IMR-90 (cell line): ENCODE results near the gene PIK3R5. TPM values are rescaled to one million over a fixed set of nuclear protein-coding genes. Genes with fewer than 3 reads are reported as not detected.

Experiments used
- ATAC-seq: fragments of 200-7000 bp; cut with Tn5 transposase; 2 replicates; pipeline ENCODE4 v1.9.1; 2020; ENCODE audit warnings: low read depth, mild to moderate bottlenecking, moderate library complexity
- BruUV-seq: library from RNA; stranded (reverse); fragments of 400-500 nt; replicated peaks from 2 replicates; lab custom pipeline; 2021; lab: Mats Ljungman, UMichigan
- CTCF ChIA-PET: fragments of 300-600 bp; formaldehyde crosslinking; extraction: SDS; loops from one replicate; lab custom pipeline; 2021; ENCODE audit warnings: antibody characterized with exemption; lab: Yijun Ruan, JAX
- POLR2A ChIA-PET: fragments of 300-600 bp; sonication (Branson Sonifier 250); formaldehyde crosslinking; loops from one replicate; lab custom pipeline; 2022; ENCODE audit warnings: antibody characterized with exemption; ENCODE audit not compliant: unreplicated experiment; lab: Charles Lee
- DNase-seq: peaks from one replicate; pipeline ENCODE4 v3.0.0; 2013
- H2AFZ ChIP-seq: replicated peaks from 2 replicates; pipeline ENCODE3; 2013; ENCODE audit warnings: low read length, mild to moderate bottlenecking; ENCODE audit not compliant: poor library complexity
- H2AK5ac ChIP-seq: 2 replicates; pipeline ENCODE4 v1.6.1; 2013; ENCODE audit warnings: low read depth, low read length, inconsistent platforms
- H2AK9ac ChIP-seq: replicated peaks from 2 replicates; pipeline ENCODE3; 2013; ENCODE audit warnings: mild to moderate bottlenecking, low read depth, low read length, moderate library complexity; ENCODE audit not compliant: poor library complexity
- H2BK120ac ChIP-seq: 2 replicates; pipeline ENCODE4 v1.6.1; 2013; ENCODE audit warnings: low read depth, low read length, inconsistent platforms
- H2BK15ac ChIP-seq: 3 replicates; pipeline ENCODE4 v1.6.1; 2013; ENCODE audit warnings: low read depth, low read length, inconsistent platforms
- H2BK20ac ChIP-seq: 2 replicates; pipeline ENCODE4 v1.6.1; 2013; ENCODE audit warnings: low read depth, mild to moderate bottlenecking, inconsistent platforms, low read length, moderate library complexity
- H2BK5ac ChIP-seq: 2 replicates; pipeline ENCODE4 v1.6.1; 2013; ENCODE audit warnings: mild to moderate bottlenecking, low read depth, low read length, inconsistent platforms; ENCODE audit not compliant: poor library complexity, severe bottlenecking
- H3K14ac ChIP-seq: replicated peaks from 2 replicates; pipeline ENCODE4 v1.6.1; 2013; ENCODE audit warnings: low read depth, low read length, inconsistent platforms
- H3K18ac ChIP-seq: 2 replicates; pipeline ENCODE4 v1.6.1; 2013; ENCODE audit warnings: low read depth, low read length, control low read depth
- H3K23ac ChIP-seq: 2 replicates; pipeline ENCODE4 v1.6.1; 2013; ENCODE audit warnings: low read depth, low read length, inconsistent platforms
- H3K27ac ChIP-seq: 2 replicates; pipeline ENCODE4 v1.5.1; 2013; ENCODE audit warnings: mild to moderate bottlenecking, control low read depth, low read length; ENCODE audit not compliant: insufficient read depth
- H3K27me3 ChIP-seq: 2 replicates; pipeline ENCODE4 v1.6.1; 2013; ENCODE audit warnings: low read length; ENCODE audit not compliant: control insufficient read depth, insufficient read depth
- H3K36me3 ChIP-seq: 2 replicates; pipeline ENCODE4 v1.6.1; 2013; ENCODE audit warnings: low read length, mixed read lengths; ENCODE audit not compliant: control insufficient read depth, insufficient read depth
- H3K4ac ChIP-seq: 2 replicates; pipeline ENCODE4 v1.6.1; 2013; ENCODE audit warnings: low read depth, low read length, inconsistent platforms
- H3K4me1 ChIP-seq: 2 replicates; pipeline ENCODE4 v1.6.1; 2013; ENCODE audit warnings: low read length, mixed read lengths; ENCODE audit not compliant: control insufficient read depth, insufficient read depth
- H3K4me2 ChIP-seq: 2 replicates; pipeline ENCODE4 v1.6.1; 2013; ENCODE audit warnings: low read depth, mild to moderate bottlenecking, control low read depth, low read length, moderate library complexity
- H3K4me3 ChIP-seq: 2 replicates; pipeline ENCODE4 v1.5.1; 2013; ENCODE audit warnings: low read depth, mild to moderate bottlenecking, control low read depth, low read length, moderate library complexity; ENCODE audit not compliant: insufficient read depth
- H3K56ac ChIP-seq: 2 replicates; pipeline ENCODE4 v1.6.1; 2013; ENCODE audit warnings: low read length, inconsistent platforms; ENCODE audit not compliant: insufficient read depth; ENCODE audit errors: extremely low read depth
- H3K79me1 ChIP-seq, 2 experiments: 2 replicates each; pipeline ENCODE4 v1.6.1; 2013; ENCODE audit warnings: low read length in 2 of 2, inconsistent platforms in 1 of 2, low read depth in 1 of 2
- H3K9ac ChIP-seq: 2 replicates; pipeline ENCODE4 v1.6.1; 2013; ENCODE audit warnings: low read depth, low read length, control low read depth
- H3K9me1 ChIP-seq: 2 replicates; pipeline ENCODE4 v1.6.1; 2013; ENCODE audit warnings: low read length, inconsistent platforms; ENCODE audit not compliant: insufficient read depth
- H3K9me3 ChIP-seq: 2 replicates; pipeline ENCODE4 v1.6.1; 2013; ENCODE audit warnings: low read length; ENCODE audit not compliant: control insufficient read depth, insufficient read depth
- H4K20me1 ChIP-seq: 2 replicates; pipeline ENCODE4 v1.6.1; 2013; ENCODE audit warnings: low read length, inconsistent platforms; ENCODE audit not compliant: insufficient read depth
- H4K5ac ChIP-seq: 2 replicates; pipeline ENCODE4 v1.6.1; 2013; ENCODE audit warnings: mild to moderate bottlenecking, low read depth, low read length, control low read depth
- H4K8ac ChIP-seq, 2 experiments: 2 replicates each; pipeline ENCODE4 v1.6.1; 2013; ENCODE audit warnings: low read depth in 2 of 2, low read length in 2 of 2, control low read depth in 1 of 2, inconsistent platforms in 1 of 2
- H4K91ac ChIP-seq: 2 replicates; pipeline ENCODE4 v1.6.1; 2013; ENCODE audit warnings: low read depth, low read length, inconsistent platforms; ENCODE audit not compliant: insufficient read depth
- CEBPB ChIP-seq: IDR thresholded peaks from 2 replicates; pipeline ENCODE4 v1.6.1; 2012; ENCODE audit warnings: low read depth, low read length, improper control_type of control experiment
- CTCF ChIP-seq: conservative IDR thresholded peaks from 2 replicates; pipeline ENCODE4 v1.5.1; 2012; ENCODE audit warnings: mild to moderate bottlenecking, low read depth, low read length, improper control_type of control experiment
- MXI1 ChIP-seq: IDR thresholded peaks from 2 replicates; pipeline ENCODE4 v1.6.1; 2012; ENCODE audit warnings: low read depth, mild to moderate bottlenecking, low read length, moderate library complexity, borderline replicate concordance
- RCOR1 ChIP-seq: IDR thresholded peaks from 2 replicates; pipeline ENCODE4 v1.6.1; 2012; ENCODE audit warnings: mild to moderate bottlenecking, low read length, improper control_type of control experiment; ENCODE audit not compliant: insufficient replicate concordance
- RFX5 ChIP-seq: IDR thresholded peaks from 2 replicates; pipeline ENCODE4 v1.8.0; 2012; ENCODE audit warnings: low read depth, mild to moderate bottlenecking, low read length, moderate library complexity
- WGBS, 2 experiments: methylation state at CpG; one replicate each; pipeline versions ENCODE4 v1.1.5 to v1.1.7; 2013; ENCODE audit warnings: missing lambda C conversion rate in 2 of 2; ENCODE audit not compliant: insufficient read length in 1 of 2; ENCODE audit errors: extremely low coverage in 2 of 2; 5-methylcytosine and 5-hydroxymethylcytosine counted together
- dilution Hi-C: fragments of 300-500 bp; cut with HindIII; formaldehyde crosslinking; loops from one replicate; pipeline ENCODE4 v1.14.3; 2018; ENCODE audit warnings: low sequenced_read_pairs; ENCODE audit not compliant: unreplicated experiment
- in situ Hi-C: fragments of 300-500 bp; cut with MboI; formaldehyde crosslinking; loops from 3 replicates; pipeline ENCODE4 v1.14.3; 2019; ENCODE audit warnings: low sequenced_read_pairs, inconsistent platforms, mixed read lengths
- intact Hi-C: fragments of 100-400 bp; cut with micrococcal nuclease; formaldehyde crosslinking; loops from 2 replicates; pipeline ENCODE4 v1.10.0; 2022
- polyA plus RNA-seq, 3 experiments: library from polyadenylated mRNA; depleted of rRNA; stranded (reverse); fragments of >200 nt; gene quantifications; 2 replicates each; pipeline ENCODE4 v1.2.3, GENCODE V29; 2012; ENCODE audit warnings: low replicate concordance in 1 of 3
- total RNA-seq: library from RNA; depleted of rRNA; stranded (reverse); fragments of >200 nt; gene quantifications from 2 replicates; pipeline ENCODE4 v1.2.3, GENCODE V29; 2012

Gene PIK3R5
- total and polyA plus RNA-seq, 2 of the 4 experiments (the other 2 are of a cell fraction), result not detected

DNA sequence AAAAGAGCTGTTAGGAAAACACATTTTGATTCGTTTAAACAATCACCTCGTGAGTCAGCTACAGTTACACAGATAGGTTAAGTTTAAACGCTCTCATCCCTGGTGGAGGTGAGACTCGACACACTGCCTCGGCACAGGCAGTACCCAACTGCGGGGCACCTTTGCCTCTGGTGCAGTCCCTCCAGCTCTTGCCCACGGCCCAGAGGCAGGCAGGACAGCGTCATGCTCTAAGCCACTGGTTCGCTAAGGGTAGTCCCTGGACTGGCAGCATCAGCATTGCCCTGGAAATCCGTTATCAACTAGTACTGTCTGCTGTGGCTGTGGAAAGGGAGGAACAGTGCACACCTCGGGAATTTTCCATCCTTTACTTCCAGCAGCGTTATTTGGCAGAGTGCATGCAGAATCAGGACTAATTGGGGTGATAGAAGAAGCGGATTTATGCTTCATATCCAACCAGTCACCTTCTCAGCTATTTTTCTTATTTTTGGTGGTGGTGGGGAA lies 94.4 kb downstream of the PIK3R5 start:
- H3K9ac ChIP-seq, result no peak overlapping the region
- peaks cover 3% of the 10 kb centered on the region; the same call in 1 of the 2 replicates for H3K27me3 ChIP-seq
- H3K9me1 ChIP-seq, result no peaks in the 10 kb centered on the region
- POLR2A ChIA-PET, result no interaction called here
- H3K9me3 ChIP-seq, result no peaks in the 10 kb centered on the region
- H3K4me3 ChIP-seq, result no peak overlapping the region
- H2AFZ ChIP-seq, result no peak overlapping the region
- H2BK20ac ChIP-seq, result no peak overlapping the region
- no peak overlapping the region for H2BK120ac ChIP-seq
- no peak overlapping the region for H3K14ac ChIP-seq
- H3K27ac ChIP-seq, result no peak overlapping the region
- no peak overlapping the region for H3K4me2 ChIP-seq
- H4K8ac ChIP-seq, result no peak overlapping the region
- no peaks in the 10 kb centered on the region for H3K36me3 ChIP-seq
- CTCF ChIA-PET, result no interaction called here
- no peak overlapping the region for H2BK15ac ChIP-seq
- H3K56ac ChIP-seq, result no peak overlapping the region
- DNase-seq, result no peak
- no peak overlapping the region for H3K18ac ChIP-seq
- H3K79me1 ChIP-seq, result no peaks in the 10 kb centered on the region
- H4K20me1 ChIP-seq, result no peaks in the 10 kb centered on the region
- dilution Hi-C loops (no loop called here), intact Hi-C loops (no loop called here), in situ Hi-C loops (no loop called here)
- BruUV-seq, result no TSS peak
- H3K4me1 ChIP-seq, result no peaks in the 10 kb centered on the region
- no peak overlapping the region for H4K91ac ChIP-seq
- H2AK9ac ChIP-seq, result no peak overlapping the region
- no peak overlapping the region for H3K4ac ChIP-seq
- ATAC-seq, result no peak
- no peak overlapping the region for H4K5ac ChIP-seq
- 100% methylated on average over 1 of the region's 13 CpGs; no CpG with 5 or more reads in 1 of the 2 experiments for WGBS, 2 experiments
- no peak overlapping the region for H2BK5ac ChIP-seq
- no peak overlapping the region for H3K23ac ChIP-seq
- TF ChIP-seq CTCF, result no peak
- TF ChIP-seq MXI1, result no peak
- no peak for TF ChIP-seq CEBPB
- no peak for TF ChIP-seq RCOR1
- TF ChIP-seq RFX5, result no peak
- H2AK5ac ChIP-seq, result no peak overlapping the region
